Measurements from ENCODE around the gene AAGAB.

The AAGAB gene

DNA sequence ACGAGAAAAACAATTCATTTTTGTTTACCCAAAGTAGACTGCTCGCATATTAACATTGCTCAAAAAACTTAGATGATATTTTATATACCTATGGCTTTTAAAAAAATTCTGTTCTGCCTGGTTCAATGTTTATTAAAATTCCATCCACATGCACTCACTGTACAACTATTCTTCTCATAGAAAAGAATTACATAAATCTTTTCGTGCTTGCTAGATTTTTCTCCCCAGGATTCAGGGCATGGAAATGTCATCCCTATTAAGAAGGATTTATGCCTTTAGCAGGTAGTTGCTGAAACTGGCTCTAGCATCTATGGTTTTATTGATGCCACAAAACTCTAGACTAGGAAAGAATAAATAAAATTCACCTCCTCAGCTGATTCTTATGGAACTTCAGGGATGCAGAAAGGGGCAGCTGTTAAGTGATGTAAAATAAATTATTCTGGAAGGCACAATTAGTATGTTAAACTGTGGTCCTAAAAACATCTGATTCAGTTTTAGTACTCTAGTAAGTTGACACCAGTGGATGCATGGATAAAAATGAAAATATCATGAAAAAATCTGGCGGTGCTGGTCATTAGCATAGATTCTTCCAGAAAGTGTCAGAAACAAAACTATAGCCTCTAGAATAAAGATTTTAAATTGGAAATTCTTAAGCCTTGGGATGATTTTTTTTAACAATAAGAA is 41.6 kb downstream of the AAGAB start:
- DNase-seq = no peak

GRCh38 chr15:67210555-67211168 is 43.8 kb downstream of the AAGAB start:
- DNase-seq = no peak

DNA sequence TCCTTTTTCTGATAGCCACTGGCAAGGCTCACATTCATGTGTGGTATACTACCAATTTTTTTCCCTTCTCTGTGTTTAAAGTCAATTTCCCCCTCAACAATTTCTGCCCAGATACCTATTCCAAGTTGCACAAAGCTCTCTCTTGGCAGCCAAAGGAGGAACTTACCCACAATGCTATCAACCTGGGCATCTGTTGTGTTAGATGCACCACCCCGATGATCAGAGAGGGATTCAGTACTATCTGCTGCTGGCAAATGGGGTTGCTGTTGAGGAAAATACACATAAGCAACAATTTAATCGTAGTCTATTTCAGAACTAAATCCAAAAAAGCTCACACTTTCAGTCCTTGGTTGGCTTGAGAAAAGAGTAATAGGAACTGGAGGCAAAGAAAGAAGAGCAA is 46.1 kb downstream of the AAGAB start:
- DNase-seq = no peak

DNA sequence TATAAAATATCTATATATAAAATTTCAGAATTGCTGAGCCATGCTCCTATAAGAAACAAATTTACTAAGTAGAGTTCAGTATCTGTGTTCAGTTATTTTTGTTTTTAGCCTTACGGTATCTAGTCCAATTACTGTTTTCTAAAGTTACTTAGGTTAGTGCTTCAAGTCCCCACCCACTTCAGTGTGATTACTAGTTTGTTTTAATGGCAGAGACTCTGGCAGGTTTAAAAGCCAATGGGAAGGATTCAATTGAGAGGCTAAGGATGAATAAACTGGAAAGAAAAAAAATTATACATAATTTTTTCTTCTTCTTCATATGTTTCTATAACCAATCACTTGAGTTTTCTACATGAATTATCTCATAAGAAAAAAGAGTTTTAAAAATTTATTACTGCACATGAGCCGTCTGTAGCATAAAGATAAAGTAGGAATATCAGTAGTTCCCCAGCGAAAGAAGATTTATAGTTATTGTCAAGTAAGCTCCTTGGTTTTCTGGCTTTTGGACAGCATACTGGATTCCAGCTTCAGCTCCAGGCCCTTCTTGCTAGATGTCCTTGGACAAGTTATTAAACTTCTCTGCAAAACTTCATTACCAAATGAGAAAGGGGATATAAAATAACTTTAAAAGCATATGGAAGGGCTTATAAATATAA is 46.8 kb downstream of the AAGAB start:
- DNase-seq = no peak

- no peak for DNase-seq
These were observed 51.5 kb downstream of the AAGAB start for GRCh38 chr15:67202991-67203390.

GRCh38 chr15:67202091-67202490 is 52.4 kb downstream of the AAGAB start:
- DNase-seq = no peak

- no peak for DNase-seq
These were observed 53.3 kb downstream of the AAGAB start for GRCh38 chr15:67201136-67201535.

DNA sequence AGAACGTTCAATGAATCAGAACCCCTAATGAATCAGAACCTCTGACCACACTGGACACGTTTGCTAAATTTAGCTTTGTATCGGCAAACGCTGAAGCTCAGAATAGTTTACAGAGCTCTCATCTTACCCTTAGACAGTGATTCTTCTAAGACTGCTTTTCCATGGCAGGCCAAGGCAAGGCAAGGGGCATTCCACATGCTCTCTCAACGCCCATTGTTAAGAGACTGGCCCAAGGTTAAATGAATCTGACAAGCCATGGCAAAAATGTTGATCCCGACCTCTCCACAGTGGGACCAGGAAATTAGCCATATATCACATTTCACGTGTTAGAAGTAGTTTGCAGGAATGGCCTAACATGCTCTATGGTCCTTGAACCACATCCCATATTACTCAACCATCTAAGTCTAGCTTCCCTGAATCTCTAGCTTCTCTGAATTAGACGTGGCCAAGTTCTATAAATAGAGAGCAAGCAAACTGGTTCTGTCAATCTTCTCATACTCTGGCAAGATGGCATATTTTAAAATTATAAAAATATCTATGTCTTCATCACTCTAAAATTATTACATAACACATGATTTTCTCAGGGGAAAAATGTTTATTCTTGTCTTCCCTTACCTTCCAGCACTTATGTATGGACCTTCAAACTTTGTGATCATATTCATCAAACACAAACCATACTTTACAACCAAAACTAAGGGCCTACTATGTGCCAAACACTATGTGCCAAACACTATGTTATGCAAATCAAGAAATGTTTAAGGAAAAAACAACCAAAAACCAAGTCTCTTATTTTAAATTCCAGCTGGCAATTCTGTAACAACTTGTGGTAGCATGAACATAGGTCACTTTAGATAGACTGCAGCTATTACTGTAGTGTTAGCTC is 54.3 kb downstream of the AAGAB start:
- DNase-seq = no peak

DNA sequence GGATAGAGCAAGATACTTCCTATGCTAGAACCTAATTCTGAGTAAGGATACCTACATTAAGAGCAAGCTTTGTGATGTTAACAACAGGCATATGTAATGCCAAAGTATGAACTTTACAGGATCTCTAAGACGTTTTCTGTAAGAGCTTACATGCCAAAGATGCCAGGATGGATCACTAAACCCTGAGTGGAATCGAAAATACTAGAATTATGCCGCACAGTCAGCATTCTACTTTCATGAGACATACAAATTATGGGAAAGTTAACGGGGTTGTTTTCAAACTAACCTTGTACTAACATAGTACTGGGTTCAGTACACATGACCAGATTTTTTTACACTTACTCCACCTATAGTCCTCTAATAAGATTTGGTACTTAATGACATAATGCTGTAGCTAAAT is 55.1 kb downstream of the AAGAB start:
- DNase-seq = no peak

GRCh38 chr15:67198157-67198754 is 56.2 kb downstream of the AAGAB start:
- DNase-seq = no peak

GRCh38 chr15:67197364-67197695 is 57.1 kb downstream of the AAGAB start:
- DNase-seq = no peak

DNA sequence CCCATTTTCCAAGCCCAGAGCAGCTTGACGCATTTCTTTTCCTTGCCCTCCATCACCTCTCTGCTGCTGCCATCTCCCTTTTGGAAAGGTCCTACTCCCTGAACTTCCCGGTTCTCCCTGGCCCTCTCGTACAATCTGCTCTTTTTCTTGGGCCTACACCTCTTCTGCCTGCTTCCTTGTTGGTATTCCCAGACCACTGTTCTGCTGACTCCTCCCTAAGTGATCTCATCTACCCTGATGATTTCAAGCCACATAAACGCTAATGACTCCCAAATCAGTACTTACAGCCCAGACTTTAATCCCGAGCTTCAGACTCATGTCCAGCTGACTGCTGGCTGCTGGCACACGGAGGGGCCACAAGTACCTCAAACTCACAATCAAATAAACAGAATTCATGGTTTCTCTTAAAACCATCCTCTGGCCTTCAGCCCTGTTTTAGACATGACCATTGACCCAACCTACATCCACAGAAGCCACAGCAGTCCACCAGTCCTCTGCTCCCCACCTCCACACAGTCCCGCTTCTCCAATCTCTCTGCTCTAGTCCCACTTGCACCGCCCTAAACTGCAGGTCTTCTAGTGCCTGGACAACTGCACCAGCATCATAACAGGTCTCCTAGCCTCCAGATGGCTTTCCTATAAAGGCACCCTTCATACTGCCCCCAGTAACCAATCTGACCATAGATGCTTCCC is 57.6 kb downstream of the AAGAB start:
- DNase-seq = no peak

GRCh38 chr15:67196222-67196621 is 58.2 kb downstream of the AAGAB start:
- DNase-seq = no peak

DNA sequence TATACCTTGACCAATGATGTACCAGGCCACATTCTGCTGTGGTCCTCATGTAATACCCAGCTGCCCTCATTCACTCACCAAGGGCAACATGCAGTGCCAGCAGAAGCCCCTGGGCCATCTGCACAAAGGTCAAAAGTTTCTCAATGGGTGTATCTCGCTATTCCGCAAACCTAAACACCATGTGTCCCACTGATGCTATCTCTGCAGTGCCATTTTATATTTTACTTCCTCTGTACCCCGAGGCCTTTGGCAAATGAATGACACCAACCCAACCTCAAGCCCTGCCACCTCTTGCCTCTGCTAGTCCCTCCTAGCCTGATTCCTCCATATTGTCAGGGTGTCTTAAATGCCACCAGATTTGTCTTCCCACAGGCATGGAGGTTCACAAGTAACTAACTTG is 59.2 kb downstream of the AAGAB start:
- DNase-seq = no peak

- DNase-seq = no peak
These were observed 60.0 kb downstream of the AAGAB start for GRCh38 chr15:67194171-67195114.

GRCh38 chr15:67193223-67193990 is 61.1 kb downstream of the AAGAB start:
- no peak for DNase-seq

- no peak for DNase-seq
These were observed 62.2 kb downstream of the AAGAB start for GRCh38 chr15:67192185-67192820.

DNA sequence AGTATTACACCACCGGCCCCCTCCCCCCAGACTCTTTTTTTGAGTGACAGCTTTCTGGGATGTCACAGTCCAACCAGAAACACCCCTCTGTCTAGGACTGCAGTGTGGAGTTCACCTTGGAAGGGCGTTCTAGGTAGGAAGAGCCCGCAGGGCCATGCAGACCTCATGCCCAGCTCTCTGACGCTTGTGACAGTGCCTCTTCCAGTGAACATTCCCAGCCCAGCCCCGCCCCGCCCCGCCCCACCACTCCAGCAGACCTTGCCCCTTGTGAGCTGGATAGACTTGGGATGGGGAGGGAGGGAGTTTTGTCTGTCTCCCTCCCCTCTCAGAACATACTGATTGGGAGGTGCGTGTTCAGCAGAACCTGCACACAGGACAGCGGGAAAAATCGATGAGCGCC is 63.6 kb downstream of the AAGAB start:
- no peak for DNase-seq

Data from anterior cingulate cortex (tissue), 58 donors.